GM19397 (cell line): Measurements from ENCODE around the gene HIVEP3.

Source experiments
- ATAC-seq: cut with Tn5 transposase; IDR thresholded peaks from one replicate; pipeline ENCODE4 v1.9.1; 2021; ENCODE audit warnings: mild to moderate bottlenecking, moderate library complexity; ENCODE audit not compliant: unreplicated experiment

HIVEP3 gene

DNA sequence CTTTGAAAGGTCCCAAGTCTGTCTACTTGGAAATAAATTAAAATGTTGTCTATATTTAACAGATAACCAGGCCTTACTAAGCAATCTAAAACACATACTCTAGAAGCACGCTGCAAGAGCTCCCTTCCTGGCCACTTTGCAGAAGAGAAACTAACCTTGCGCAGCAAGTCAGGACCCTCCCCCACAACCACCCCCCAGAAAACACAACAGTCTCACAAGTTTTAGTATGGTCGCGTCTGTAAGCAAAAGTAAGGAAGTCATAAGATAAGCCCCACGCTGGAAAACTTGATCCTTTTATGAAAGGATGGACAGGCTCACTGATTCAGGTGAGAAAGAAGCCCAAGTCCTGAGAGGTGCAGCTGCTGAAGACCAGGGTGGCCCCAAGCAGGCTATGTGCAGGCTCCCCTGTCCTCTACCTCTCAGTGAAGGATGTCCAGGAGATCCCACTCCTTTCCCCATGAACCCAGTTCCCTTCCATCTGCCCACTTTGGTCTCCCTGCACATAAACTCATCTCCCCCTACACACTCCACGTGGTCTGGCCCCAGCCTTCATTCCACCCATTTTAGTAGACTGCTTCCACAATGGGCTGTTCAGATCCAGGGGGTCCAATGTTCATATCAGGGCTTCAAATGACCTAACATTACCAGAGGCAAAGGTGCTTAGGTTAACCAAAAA is 23.8 kb downstream of the HIVEP3 start:
- no peak for ATAC-seq

DNA sequence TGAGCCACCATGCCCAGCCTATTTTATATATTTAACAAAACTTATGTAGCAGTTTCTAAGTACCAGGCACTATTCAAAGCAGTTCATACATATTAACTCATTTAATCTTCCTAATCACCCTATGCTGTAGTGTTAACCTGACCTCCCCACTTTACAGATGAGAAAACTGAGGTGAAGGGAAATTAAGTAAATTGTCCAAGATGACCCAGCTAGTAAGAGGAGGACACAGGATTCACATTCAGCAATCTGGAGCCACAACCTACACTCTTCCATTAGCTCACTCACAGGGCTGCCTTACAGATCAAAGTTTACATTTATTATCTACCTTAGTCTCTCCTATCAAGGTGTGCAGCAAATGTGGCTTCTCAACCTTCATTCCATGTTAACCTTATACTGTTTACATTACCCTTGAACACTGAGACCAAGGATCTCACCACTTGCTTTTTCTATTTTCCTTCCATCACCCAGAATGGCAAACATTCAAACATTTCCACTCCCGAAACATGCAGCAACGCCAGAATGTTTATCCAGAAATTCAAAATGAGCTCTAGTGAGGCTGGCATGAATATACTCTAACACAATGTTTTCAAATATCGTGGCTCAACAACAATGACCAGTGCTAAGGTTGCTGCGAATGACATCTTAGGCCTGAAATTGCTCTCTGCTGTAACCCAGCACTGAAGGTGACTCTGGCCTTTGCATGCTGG is 24.5 kb downstream of the HIVEP3 start:
- no peak for ATAC-seq

DNA sequence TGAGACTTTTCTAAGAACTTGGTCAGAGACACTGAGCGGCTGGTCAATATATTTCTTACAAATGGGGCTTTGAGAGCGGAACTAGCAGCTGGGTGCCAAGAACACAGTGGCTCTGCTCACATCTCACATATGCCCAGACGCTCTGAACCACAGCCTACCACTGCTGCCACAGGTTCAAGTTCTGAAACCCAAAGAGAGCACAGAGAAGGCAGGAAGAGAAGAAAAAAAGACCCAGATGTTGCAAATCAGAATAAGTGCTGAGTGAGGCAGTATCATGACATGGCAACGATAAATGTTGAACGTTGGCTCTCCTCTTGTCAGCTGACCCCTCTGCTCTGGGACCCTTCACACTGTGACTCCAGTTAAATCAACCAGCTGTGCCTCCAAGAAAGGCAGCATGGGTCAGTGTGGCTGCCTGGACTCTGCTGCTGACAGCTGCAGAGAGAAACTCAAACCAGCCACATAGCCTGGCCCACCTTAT is 26.4 kb downstream of the HIVEP3 start:
- no peak for ATAC-seq

DNA sequence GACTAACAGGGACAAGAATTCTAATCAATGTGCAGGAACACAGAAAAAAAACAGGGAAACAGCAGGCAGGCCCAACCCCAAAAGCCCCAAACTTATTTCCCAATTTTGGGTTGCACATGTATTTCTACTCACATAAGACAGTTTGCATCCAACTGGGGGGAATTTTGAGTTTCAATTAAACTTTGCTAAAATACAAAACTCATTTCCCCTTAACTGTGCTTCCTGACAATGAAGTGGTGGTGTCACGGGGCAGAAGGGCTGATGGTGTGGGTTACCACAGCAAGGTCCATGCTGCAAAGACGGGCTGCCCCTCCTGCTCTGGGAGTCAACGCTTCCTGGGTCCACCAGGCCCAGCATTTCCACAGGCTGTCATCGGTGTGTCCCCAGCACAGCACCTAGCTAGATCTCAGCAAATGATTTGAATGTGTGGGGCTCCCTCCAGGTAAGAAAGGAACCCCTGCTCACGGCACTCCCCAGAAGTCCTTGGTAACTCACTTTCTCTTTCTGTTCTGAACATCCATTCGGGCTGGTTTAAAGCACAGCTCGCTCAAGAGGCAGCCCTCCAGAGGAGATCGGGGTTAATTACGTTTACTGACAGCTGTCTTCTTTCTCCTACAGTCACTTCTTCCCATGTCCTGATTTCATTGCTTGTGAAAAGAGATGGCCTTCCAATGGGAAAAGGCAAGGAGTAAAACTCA is 27.4 kb downstream of the HIVEP3 start:
- ATAC-seq = peak; percentile 78

GRCh38 chr1:41890825-41891198 is 27.9 kb downstream of the HIVEP3 start:
- ATAC-seq = no peak

- no peak for ATAC-seq
These were observed 29.0 kb downstream of the HIVEP3 start for GRCh38 chr1:41889506-41890414.

DNA sequence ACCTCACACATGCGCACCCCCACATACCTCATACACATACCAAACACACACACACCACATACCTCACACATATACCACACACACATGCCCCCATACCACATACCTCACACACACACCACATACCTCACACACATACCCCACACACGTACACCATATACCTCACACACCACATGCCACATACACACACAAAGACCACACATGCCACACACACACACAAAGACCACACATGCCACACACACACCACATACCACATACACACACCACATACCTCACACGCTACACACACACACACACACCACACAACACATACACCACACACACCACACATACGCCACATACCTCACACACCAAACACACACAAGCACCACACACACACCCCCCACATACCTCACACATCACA is 30.0 kb downstream of the HIVEP3 start:
- no peak for ATAC-seq

DNA sequence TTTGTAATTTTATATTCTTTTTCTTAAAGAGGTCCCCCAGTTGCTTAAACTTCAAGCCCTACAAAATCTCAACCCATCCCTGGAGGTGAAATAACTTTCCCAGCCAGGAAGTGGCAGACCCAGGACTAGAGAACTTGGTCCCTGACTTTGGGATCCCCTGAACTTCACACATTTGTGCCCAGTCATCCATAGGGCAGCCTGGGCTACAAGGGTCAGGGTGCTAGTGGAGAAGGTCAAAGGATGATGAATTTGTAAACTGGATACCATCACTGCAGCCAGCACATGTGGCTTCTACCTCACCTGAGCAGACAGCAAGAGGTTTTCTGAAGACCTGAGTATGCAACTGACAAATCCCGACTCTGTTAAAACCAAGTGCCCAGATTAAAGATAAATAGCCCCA is 31.4 kb downstream of the HIVEP3 start:
- ATAC-seq = no peak

GRCh38 chr1:41884256-41885230 is 34.2 kb downstream of the HIVEP3 start:
- ATAC-seq = no peak

GRCh38 chr1:41883507-41883906 is 35.2 kb downstream of the HIVEP3 start:
- no peak for ATAC-seq

DNA sequence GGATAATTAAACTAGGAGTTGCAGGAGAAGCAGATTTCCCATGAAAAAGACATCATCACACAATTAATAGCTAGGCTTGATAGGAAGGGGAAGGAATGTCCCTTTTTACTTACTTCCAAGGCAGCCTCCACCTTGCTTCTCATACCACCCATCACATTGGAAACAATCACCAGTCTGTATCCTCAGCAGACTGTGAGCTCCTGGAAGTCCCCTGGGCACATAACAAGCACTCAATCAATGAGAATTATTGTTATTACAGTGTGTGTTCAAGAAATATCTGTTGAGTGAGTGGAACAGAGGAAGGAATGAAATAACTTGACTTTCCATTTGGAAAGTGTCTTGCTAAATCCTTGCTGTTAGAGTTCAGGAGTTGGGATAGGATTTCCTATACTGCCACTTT is 36.2 kb downstream of the HIVEP3 start:
- ATAC-seq = no peak

GRCh38 chr1:41882068-41882477 is 36.6 kb downstream of the HIVEP3 start:
- no peak for ATAC-seq

GRCh38 chr1:41880950-41881885 is 37.5 kb downstream of the HIVEP3 start:
- ATAC-seq = no peak

- ATAC-seq = no peak
These were observed 38.5 kb downstream of the HIVEP3 start for GRCh38 chr1:41880261-41880660.

DNA sequence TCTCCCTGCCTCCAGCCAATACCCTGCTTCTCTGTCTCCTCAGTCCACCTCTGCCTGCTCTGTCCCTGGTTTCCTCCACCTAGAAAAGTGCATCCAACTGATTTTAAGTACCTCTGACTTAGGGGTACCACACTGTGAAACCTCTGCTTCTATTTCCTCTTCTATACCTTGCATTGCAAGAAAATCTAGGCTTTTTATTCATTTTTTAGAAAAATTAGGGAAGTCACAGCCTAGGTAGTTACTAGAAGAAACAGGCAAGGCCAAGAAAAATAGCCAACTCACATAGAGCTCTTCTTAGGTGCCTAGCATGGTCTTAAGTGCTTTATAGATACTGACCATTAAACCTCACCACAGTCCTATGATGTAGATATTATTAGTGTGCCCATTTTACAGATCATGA is 39.1 kb downstream of the HIVEP3 start:
- no peak for ATAC-seq

DNA sequence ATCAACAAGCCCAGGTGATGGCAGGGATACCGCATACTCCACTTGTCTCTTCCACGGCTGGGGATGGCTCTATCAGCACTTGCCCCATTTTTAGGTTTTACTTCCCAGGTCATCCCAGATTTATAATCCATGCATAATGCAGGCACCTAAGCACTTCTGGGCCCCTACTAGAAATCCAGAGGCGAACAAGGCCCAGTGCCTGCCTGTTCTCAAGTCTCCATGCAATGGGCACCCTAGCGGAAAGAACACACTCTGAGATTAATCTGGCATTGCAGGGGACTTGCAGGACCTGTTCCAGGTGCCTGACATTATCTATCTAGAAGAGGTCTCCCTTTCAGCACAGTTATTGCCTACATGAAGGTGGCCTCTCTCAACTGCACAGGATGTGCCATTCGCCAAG is 39.8 kb downstream of the HIVEP3 start:
- no peak for ATAC-seq

DNA sequence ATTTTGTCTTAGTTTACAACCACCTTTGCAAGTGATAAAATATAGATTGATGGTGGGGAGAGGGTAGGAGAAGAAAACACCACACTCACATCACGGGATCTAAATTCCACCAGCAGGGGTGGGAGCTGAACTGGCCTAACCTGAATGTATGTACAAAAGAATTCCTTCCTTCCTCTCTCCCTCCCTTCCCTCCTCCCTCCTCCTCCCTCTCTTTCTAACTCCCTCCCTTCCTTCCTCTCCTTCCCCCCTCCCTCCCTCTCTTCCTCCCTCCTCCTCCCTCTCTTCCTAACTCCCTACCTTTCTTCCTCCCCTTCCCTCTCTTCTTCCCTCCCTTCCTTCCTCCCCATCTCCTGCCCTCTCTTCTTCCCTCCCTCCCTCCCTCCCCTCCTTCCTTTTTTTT is 40.2 kb downstream of the HIVEP3 start:
- ATAC-seq = no peak

- no peak for ATAC-seq
These were observed 41.9 kb downstream of the HIVEP3 start for GRCh38 chr1:41876576-41877445.
